Activated CD4-positive, alpha-beta T cell treated with anti-CD3 and anti-CD28 coated beads for 24 hours (primary cell): Measurements from ENCODE around the gene SEC14L1.

Experiments used
- DNase-seq, 2 donors: peaks; one replicate each; pipeline ENCODE4 v3.0.0-alpha.2; 2020; ENCODE audit warnings: low read depth in 2 of 2

SEC14L1 gene

DNA sequence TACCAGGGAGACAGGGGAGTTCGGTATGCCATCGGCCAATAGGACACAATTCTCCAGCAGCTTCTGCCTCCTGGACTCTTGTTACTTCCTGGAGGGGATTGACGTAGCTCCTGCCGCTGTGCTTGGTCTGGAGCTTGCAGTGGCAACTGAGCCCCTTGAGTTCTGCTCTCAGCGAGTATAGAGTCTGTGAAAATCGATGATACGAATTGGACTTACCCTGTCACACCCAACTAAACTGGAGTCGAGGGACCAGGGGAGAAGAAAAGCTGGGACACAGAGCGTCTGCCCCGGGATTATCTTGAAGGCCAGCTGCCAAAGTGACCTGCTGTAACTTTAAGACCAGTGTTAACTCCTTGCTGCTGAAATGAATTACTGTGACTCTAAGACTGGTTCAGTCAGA, 22.2 kb downstream of the SEC14L1 start:
- DNase-seq: no peak

GRCh38 chr17:77163511-77164280, 22.9 kb downstream of the SEC14L1 start:
- no peak for DNase-seq

DNA sequence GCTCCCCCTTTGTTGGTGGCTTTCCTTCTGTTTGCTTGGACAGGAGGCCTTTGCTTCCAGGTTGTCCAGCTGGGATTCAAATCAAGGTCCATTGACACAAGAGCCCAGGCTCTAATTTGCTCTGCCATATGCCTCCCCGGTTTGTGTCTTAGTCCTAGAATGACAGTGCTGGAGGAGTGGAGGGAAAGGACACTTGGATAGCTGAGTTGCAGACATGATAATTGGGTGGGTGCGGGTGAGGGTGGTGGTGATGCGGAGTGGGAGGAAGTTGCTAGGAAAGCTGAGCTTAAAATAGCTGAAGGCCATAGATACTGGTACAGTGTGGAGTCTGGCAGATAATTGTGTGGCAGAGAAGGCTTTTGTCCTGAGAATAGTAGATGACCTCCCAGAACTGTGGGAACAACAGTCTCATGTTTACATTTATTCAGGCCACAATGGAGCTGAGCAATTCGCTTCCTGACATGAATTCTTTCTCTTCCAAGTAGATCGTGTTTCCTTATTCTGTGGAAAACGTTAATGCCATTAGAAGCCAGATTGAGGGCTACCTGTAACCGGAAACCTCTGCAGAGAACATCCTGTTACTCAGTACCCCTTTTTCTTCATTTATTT, 23.8 kb downstream of the SEC14L1 start:
- no peak for DNase-seq

DNA sequence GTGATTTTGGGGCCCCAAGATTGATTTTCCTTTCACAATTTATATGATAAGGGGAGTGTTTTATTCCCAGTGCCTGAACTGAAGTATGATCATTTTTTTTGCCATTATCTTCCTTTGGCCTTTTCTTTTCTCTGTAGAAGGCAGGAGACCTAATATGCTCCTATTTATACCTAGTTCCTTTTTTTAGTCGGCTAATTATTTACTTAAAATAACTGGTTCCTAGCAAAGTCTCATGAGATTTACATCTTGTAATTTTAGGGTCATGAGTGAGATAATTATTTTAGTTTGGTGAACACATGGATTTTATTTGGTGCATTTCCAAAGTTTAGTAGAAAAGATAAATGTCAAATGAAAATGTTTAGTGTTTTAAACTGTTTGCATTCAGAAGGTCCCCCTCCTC, 24.8 kb downstream of the SEC14L1 start:
- no peak for DNase-seq

GRCh38 chr17:77167472-77168306, 26.9 kb downstream of the SEC14L1 start:
- no peak for DNase-seq

- DNase-seq: no peak
Observed at GRCh38 chr17:77173104-77173503, 32.3 kb downstream of the SEC14L1 start.

DNA sequence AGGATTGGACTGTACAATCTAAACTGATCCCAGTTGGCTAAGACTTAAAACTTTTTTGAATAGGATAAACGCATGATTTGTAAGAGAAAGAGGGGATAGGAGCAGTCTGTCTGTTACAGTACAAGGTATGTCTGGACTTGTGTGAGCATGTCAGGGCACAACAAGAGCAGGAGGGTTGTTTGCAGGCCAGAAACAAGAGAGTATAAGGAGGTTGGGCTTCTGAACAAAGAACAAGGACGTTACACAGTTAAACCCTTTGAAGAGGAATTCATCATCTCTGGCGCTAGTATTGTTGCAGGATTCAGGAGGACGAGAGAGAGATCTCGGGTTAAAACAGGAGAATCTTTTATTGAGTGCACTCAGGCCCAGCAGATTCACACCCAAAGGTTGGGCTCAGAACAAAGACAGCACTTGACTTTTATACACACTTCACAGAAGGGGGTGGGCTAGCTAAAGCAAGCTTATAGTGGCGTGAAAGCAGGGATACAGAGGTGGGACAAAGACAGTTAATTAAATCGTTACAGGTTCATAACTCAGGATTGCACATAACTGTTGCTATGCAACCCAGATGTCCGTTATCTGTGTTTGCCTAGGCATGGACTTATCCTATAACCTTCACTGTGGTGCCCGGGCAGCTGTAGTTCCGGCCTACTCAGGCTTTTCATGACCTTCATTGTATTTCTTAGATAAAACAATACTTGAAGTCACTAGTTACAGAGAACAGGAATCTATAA, 34.3 kb downstream of the SEC14L1 start:
- no peak for DNase-seq

DNA sequence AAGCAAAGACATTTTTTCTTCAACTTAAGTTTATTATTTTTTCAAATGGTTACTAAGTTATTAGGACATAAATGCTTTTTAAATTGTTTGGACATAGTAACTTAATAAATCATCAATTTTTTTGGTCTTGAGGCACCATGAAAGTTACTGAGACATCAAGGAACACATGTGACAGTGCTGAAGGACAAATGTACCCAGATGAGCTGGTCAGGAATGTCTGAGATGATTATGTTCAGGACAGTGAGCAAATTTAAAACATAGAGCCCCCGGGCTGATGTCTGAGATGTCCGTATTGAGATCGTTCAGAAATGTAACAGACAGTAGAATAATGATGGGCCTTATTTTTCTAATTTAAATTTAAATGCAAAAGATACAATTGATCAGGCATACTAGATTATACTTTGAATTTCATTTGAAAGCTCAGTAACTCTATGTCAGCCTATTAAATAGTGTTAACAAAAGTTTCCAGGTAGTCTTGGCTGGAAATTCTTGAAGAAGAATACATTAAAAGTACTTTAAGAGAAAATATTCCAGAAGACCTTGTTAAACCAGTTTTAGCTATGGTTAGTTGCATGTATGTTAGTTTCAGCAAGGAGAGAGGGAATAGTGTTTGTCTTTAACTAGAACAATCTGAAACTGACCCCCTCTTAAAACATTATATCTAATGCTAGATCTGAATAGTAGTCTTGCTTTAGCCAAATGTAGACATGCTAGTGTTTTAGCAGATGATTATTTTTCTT, 36.4 kb downstream of the SEC14L1 start:
- DNase-seq: no peak

- no peak for DNase-seq
Observed at GRCh38 chr17:77178050-77178449, 37.3 kb downstream of the SEC14L1 start.

- DNase-seq: no peak
Observed at GRCh38 chr17:77178563-77178962, 37.8 kb downstream of the SEC14L1 start.

- DNase-seq: no peak
Observed at GRCh38 chr17:77180503-77181357, 40.0 kb downstream of the SEC14L1 start.

DNA sequence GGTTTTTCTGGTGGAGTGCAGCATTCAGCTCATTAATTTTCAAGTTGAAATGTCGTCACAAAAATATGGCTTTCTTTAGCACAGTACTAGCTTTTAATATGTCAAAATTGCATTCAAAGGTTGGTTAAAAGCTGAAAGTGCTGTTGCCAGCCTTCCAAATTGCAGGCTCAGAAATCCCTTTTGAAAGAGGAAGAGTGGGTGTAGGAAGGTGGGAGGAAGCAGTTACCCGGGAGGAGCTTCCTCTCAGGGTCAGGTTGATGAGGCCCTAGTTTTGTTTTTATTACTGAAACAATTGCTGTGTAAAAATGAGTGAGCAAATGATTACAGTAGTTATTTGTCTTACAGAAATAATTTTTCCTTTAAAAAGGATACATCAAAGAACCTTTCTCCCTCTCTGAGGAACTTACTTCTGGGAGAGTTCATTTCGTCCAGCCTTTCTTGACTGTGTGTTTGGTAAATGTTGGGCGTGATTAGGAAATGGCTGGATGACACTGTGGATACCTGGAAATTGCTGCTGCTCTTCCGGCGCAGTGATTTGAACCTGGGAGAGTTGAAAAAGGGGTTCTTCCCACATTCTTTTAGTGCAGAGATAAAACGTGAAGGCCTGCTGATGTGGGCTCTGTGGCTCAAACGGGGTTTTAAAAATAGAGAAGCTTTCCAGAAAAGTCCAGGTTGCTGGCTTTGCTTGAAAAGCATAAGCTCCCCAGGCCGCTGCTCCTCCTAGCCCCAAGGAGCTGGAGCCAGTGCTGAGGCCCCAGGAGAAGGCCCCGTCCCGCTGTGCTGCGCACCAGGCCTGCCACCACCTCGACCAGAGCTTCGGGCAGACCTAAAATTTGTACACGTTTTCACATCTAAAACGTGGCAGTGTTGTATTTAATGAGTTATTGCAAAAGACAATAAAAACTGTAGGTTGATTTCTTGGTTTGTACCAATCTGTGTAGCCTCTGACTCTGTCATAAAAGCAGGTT, 41.7 kb downstream of the SEC14L1 start:
- no peak for DNase-seq

- no peak for DNase-seq
Observed at GRCh38 chr17:77184474-77184873, 43.7 kb downstream of the SEC14L1 start.

- no peak for DNase-seq
Observed at GRCh38 chr17:77185137-77185536, 44.4 kb downstream of the SEC14L1 start.

DNA sequence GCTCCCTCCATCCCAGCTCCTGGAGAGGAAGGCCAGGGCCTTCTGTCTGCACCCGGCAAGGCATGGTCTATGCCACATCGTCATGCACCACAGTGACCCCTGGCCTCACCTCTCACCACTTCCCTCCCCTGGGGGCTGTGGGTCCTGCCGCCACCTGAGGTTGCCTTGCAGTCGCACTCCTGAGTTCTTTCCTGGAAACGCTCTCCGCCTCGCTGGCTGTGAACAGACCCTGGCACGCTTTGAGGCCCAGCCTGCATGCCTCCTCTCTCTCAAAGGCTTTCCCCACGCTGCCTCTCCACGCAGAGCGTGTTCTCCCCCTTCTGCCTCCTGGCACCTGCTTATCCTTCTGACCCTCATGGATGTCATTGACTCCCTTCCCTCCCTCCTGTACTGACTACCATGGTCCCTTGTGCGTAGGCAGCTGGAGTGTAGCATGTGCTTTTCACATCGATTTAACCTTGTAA, 45.4 kb downstream of the SEC14L1 start:
- no peak for DNase-seq

DNA sequence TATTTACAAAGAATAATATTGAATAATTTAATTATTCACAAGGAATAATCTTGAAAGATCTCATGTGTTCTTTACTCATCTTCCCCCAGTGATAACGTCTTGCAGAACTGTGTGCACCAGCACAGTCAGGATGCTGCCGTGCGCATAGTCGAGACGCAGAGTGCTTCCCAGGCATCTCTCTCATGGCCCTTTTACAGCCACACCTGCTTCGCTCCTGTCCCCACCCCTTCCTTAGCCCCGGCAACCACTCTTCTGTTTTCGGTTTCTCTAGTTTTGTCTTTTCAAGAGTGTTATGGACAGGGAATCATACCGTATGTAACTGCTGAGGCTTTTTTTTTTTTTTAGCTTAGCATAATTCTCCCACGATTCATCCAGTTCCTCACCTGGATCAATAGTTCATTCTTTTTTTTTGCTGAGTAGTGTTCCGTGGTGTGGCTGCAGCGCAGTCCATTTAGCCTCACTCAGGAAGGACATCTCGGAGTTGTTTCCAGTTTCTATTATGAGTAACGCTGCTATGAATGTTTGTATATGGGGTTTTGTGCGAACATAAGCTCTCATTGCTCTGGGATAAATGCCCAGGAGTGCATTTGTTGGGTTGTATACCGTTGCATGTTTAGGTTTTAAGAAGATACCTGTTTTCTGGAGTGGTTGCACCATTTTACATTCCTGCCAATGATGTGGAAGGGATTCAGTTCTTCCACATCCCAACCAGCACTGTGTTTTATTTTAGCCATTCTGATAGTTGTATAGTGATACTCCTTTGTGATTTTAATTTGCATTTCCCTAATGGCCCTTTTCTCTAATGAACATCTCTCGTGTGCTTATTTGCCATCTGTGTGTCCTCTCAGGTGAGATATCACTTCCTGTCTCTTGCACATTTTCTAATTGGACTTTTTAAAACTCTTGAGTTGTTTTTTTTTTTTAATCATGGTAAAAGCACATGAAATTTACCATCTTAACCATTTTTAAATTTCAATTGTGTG, 47.6 kb downstream of the SEC14L1 start:
- DNase-seq: no peak

GRCh38 chr17:77189148-77189547, 48.4 kb downstream of the SEC14L1 start:
- no peak for DNase-seq

DNA sequence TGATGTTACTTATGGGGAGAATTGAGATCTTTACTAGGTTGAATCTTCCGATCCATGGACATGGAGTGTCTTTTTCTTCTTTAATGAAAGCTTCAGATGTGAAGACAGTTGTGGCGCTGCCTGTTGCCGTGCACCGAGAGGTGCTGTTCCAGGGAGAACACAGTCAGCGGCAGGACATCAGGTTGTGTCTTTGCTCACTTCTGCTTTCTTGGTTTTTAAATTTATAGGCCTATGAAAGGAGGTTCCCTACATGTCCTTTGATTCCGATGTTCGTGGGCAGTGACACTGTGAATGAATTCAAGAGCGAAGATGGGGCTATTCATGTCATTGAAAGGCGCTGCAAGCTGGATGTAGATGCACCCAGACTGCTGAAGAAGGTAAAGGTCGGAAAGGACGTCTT, 49.8 kb downstream of the SEC14L1 start:
- DNase-seq: no peak
